ENCODE results near the gene PATJ.
A peak's percentile ranks its signal among the peaks of the same experiment; 100 is the strongest.
"Not testable (repeated sequence)": the region's sequence is repeated elsewhere in the genome, so short reads cannot be mapped to it uniquely, and the experiment has no call there.

Gene PATJ

DNA sequence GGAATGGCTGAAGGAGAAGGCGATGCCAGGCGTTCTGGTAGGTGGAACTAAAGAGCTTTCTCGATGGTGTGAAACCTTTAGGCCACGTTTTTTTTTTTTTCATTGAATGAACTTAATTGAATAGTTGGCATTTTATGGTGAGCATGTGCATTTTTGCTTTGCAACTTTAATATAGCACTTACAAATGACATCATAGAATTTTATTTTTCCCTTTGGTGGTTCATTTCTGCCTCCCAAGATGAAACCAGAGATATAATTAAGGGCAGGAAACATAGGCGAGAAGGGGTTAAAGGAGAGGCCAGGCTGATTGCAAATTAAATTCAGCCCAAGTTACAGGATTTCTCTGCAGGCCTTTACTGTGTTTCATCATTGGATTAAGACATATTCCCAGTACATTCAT lies 366.8 kb downstream of the PATJ start:
- DNase-seq: no peak

GRCh38 chr1:62110198-62110817 lies 368.0 kb downstream of the PATJ start:
- no peak for DNase-seq

DNA sequence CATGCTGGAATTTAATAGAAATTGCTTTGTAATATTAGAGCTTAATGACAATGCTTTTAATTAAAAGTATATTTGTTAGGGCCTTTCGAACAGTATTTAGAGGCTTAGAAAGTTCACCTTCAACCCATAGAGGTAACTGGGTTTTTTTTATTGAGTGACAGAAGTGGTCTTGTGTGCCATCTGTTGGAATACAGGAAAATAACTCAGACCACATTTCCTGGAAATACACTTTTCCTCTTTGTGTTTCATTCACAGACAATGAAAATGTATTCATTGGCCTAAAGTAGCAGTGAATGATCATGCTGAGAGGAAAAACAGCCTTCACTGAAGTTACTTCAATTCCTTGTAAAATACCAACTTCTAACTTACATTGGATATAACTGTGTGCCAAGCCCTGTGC lies 368.8 kb downstream of the PATJ start:
- no peak for DNase-seq

DNA sequence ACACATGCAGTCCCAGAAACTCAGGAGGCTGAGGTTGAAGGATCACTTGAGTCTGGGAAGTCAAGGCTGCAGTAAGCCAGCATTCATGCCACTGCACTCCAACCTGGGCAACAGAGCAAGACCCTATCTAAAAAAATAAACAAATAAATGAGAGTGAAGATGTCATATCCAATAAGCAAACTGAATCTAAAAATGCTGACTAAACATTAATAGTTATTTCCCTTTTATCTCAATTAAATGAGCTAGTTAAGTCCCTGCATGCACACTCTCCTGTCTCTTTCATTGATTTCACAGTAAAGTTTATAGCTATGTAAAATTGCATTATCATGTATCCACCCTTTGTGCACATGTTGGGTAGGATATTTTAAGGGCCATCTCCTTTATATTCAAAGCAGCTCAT lies 371.2 kb downstream of the PATJ start:
- no peak for DNase-seq

- DNase-seq: no peak
Measured at GRCh38 chr1:62117018-62117750, 374.9 kb downstream of the PATJ start.

DNA sequence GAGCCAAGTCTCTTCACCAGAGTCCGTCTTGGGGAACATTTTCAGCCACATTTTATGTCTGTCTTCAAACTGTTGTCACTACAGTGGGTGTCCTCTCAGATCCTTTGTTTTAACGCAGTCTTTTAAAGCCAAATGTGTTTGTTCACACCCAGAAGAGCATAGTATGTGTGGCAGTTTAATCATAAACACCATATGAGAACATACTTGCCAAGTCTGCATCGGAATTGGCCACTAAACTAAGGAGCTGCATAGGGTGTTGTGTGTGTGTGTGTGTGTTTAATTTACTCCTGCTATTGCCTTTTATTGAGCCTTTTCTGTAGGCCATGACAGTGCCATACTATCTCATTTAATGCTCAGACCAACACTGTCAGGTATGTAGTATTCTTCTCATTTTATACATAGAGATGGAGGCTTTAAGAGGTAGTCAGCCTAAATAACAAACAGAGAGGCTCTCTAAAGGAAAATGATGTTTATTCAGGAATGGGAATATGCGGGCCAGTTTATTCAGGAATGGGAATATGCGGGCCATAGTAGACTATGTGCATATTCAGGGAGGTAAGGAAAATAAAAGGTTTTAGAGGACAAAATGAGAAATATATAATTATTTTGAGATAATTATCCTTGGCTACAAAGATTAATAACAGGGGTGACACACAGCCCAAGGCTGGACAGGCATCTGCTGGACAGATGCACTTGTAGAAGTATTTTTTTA lies 384.5 kb downstream of the PATJ start:
- no peak for DNase-seq

GRCh38 chr1:62128745-62129144 lies 386.5 kb downstream of the PATJ start:
- no peak for DNase-seq

GRCh38 chr1:62131093-62131725 lies 388.9 kb downstream of the PATJ start:
- peak; percentile 43 for DNase-seq

- DNase-seq: no peak
Measured at GRCh38 chr1:62138029-62138428, 395.7 kb downstream of the PATJ start.

DNA sequence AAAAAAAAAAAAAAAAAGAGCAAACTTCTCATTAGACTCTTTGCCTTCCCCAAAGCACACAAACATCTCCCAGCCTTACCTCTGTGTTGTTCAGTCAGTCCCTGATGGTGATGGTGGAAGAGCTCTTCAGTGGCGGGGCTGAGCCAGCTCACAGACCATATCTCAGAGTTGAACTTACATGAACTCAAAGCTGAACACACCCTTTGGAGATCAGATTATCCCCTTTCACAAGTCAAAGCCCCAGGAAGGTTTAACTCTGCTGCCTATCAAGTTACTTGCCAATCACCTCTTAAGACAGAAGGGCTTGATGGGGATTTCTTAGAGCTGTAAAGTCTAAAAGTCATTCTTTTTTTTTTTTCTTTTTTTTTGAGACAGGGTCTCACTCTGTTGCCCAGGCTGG lies 397.1 kb downstream of the PATJ start:
- no peak for DNase-seq

- DNase-seq: no peak
Measured at GRCh38 chr1:62140666-62141065, 398.4 kb downstream of the PATJ start.

GRCh38 chr1:62142496-62142895 lies 400.2 kb downstream of the PATJ start:
- DNase-seq: no peak

DNA sequence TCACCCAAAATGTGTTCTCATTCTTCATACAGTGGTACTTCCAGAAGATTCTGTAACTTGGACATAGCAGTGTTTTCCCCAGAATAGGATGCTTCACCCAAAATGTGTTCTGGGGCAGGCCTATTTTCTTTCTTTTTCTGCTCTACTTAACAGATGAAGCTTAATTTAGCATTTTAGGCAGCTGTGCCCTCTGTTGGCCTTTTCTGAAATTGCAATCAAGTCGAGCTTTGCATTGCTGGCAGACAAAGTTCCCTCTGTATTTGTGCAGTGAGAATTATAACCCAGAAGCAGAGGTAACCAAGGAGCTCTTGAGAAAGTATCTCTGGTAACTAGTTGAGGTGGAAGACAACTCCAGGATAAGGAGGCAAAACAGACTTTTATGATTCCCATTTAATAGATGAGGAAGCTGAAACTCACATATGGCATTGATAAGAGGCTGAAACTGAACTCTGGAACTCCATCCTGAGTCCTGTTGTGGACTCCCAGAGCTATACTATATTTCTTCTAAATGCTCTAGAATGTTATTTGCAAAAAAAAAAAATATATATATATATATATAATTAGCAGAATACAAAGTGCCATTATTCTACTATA lies 402.1 kb downstream of the PATJ start:
- DNase-seq: peak; percentile 16

GRCh38 chr1:62159940-62160348 lies 417.7 kb downstream of the PATJ start:
- DNase-seq: no peak

DNA sequence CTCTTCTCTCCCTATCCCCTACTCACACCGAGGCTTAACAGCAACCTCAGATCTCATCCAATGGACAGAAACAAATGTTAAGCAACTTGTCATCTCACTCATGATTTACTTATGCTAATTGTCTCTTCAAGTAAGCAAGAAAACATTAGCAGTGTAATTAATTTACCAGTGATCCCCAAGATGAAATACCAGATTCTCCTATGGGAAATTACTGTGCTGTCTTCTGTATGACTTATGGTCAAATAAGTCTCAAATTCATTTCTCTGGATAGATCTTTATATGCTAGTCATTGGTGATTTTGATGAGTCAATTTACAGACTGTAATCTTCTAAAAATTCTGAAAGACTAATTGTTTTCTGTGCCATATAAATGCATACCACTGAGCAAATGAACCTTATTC lies 419.4 kb downstream of the PATJ start:
- DNase-seq: no peak

GRCh38 chr1:62170380-62170779 lies 428.1 kb downstream of the PATJ start:
- not testable (repeated sequence) for DNase-seq

GRCh38 chr1:62175568-62176179 lies 433.4 kb downstream of the PATJ start:
- DNase-seq: peak; percentile 10

DNA sequence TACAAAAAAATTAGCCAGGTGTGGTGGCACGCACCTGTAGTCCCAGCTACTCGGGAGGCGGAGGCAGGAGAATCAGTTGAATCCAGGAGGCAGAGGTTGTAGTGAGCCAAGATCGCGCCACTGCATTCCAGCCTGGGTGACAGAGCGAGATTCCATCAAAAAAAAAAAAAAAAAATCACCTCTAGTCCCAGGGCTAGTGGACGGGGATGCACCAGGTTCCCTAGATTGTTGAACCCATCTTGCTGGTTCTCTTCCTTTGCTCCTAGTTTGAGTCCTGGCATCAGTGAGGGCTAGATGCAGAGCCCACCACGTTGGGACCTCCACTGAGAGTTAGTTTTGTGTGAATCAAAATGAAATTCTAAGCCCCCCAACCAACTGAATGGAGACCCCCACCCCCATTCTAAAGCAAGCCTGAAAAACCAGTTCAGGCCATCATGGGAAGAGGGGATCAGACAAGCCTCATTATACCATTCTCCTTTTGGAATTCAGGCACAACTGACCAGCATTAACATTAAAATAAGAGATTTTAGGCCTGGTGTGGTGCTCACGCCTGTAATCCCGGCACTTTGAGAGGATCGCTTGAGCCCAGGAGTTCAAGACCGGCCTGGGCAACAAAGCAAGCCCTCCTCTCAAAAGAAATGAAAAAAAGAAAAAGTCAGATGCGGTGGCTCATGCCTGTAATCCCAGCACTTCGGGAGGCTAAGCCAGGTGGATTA lies 434.5 kb downstream of the PATJ start:
- no peak for DNase-seq

DNA sequence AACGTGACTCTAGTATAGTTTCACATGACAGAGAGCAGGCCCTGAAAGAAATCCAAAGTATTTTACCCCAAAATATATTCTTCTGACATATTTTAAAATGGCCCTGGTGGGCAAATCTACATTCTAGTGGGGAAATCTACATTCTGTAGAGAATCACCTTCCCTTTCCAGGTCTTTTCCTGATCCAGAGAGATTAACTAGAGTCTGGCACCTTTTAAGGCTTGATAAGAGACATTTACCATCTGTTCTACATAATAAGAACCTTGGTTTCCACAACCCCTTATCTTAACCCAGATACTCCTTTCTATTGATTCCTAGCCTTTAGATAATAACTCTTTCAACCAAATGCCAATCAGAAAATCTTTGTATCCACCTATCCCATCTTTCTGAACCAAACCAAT lies 435.3 kb downstream of the PATJ start:
- no peak for DNase-seq

DNA sequence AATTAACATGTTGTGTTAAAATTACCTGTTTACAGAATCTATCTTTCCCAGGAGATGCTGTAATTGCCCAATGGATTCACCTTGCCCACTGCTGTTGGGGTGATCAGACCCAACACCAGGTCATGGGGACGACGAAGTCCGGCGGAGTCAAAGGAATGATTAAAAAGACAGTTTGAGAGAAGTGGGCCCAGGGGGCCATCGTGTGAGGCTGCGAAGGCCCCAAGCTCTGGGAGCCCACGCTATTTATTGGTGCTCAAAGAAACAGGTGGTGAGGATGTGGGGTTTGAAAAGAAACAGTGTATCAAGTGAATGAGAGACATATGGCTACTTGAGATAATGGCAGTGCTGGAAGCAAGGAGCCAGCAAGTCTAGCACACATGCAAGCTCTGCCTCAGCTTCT lies 436.1 kb downstream of the PATJ start:
- DNase-seq: no peak

DNA sequence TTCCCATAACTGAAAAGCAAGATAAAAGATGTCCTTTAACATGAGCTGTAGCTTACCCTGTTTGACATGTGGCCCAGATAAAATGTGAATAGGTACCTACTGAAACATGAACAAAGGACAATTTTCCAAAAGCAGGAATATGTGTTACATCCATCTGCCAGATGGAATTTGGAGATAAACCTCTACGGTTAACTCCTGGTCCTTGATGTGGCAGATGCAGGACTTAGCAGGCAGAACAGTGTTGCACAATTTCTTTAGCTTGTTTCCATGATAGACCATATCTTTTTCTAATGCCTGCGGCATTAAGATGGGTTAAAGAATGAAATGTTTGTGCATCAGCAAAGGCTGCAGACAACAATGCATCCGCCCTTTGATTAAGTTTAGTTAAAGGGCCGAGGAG lies 437.8 kb downstream of the PATJ start:
- DNase-seq: not testable (repeated sequence)

GRCh38 chr1:62180639-62181038 lies 438.4 kb downstream of the PATJ start:
- no peak for DNase-seq
